Stimulated activated CD4-positive, alpha-beta T cell treated with anti-CD3 and anti-CD28 coated beads, Interleukin-1b, Interleukin-23, amount 100 ng/mL, for 24 hours (primary cell): ENCODE data around the gene PKN3.
A peak's percentile ranks its signal among the peaks of the same experiment; 100 is the strongest.

Source experiments
- DNase-seq, 4 experiments: peaks; one replicate each; pipeline ENCODE4 v3.0.0-alpha.2; 2020; ENCODE audit warnings: low read depth in 4 of 4, low spot score in 1 of 4

The PKN3 gene

DNA sequence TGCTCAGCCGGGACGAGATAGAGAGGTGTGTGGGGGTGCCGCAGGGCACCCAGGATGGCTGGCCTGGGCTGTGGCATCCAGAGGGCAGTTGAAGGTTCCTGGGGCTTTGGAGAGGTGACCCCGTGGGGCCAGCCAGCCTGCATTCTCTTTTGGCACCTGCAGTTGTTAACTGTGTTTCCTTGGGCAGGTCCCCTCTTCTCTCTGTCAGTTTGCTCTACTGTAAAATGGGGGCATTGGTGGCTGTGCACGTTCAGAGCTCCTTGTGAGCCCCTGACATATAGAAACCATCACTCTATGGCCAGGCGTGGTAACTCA lies 13.1 kb downstream of the PKN3 start:
- no peak for DNase-seq

DNA sequence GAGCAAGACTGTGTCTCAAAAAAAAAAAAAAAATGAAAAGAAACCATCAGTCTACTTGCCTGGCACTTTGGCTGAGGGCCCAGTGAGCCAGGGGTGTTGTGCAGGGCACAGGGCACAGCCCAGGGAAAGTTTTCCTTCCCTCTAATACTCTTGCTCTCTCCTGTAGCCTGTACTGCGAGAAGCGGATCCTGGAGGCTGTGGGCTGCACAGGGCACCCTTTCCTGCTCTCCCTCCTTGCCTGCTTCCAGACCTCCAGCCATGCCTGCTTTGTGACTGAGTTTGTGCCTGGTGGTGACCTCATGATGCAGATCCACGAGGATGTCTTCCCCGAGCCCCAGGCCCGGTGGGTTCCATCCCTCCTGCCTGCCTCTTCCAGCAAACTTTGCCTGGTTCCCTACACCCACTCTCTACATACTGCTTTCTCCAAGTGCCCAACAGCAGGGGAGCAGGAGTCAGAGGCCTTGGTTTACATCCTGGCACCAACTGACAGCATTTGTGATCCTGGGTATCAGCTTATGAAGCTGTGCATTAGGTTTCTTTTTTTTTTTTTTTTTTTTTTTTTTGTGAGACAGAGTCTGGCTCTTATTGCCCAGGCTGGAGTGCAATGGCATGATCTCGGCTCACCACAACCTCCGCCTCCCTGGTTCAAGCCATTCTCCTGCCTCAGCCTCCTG lies 14.4 kb downstream of the PKN3 start:
- no peak for DNase-seq

DNA sequence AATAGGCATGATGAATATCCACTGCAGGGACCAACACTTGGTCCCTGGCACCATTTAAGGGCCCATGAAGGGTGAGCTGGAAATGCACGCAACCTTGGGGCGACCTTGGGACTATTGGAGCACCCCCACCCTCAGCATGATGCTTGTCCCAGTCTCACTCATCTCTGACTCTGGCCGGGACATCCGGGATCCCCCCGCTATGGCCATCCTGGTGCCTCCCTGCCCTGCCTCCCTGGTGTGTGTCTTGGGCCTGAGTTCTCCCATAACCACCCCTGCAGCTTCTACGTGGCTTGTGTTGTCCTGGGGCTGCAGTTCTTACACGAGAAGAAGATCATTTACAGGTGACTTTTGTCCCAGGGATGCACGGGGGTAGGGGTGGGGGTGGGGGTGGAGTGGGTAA lies 15.7 kb downstream of the PKN3 start:
- DNase-seq = no peak

DNA sequence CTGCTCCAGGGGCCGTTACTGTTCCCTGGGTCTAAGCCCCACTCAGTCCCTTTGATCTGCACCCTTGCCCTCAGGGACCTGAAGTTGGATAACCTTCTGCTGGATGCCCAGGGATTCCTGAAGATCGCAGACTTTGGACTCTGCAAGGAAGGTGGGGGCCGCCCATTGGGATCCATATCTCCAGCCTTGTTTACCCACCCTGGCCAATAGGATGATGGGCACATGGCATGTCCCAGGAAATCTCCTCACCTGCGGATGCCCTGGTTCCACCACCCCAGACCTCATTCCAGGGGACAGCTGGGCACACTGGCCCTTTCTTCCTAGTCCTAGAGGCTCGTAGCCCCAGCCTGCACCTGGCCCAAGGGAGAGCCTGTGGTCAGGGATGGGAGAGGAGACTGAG lies 16.2 kb downstream of the PKN3 start:
- no peak for DNase-seq

DNA sequence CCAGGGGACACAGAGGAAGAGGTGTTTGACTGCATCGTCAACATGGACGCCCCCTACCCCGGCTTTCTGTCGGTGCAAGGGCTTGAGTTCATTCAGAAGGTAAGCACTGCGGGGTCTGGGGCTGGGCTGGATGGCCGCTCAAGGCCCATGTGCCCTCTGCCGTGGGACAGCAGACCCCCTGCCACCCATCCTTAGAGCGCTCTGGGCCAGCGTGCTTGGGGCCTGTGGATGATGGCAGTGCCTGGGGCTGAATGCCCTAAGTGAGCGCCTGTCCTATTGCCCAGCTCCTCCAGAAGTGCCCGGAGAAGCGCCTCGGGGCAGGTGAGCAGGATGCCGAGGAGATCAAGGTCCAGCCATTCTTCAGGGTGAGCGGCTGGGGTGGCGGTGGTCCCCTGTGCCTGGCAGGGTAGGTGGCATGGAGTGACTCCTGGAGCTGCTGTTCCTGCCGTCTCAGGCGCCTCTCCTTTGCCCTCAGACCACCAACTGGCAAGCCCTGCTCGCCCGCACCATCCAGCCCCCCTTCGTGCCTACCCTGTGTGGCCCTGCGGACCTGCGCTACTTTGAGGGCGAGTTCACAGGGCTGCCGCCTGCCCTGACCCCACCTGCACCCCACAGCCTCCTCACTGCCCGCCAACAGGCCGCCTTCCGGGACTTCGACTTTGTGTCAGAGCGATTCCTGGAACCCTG lies 17.8 kb downstream of the PKN3 start:
- no peak for DNase-seq

DNA sequence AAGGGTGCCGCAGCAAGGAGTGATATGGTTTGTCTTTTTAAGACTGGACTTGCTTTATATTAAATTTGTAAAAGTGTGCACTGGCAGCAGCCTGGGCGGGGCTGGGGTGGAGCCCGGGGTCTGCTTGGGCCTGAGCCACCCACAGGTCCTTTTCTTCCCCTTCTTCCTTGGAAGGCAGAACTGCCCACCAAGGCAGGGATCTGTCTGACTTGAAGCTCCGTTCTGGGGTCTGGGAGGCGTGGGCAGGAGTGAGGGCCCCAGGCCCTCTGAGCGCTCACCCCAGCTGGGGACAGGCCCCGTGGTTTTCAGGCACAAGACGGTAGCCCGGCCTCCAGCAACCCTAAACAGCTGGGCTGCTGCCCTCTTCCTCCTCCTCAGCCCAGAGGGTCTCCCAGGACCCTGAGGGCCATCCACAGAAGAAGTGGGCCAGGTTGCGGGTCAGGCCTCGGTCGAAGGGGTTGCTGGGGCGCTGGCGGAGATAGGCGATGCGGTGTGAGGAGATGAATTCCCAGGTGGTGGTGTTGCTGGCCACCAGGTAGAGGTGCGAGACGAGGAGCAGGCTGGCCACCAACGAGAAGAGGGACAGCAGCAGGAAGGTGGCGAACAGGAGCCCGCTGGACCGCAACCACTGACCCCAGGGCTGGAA lies 18.7 kb downstream of the PKN3 start:
- no peak for DNase-seq

DNA sequence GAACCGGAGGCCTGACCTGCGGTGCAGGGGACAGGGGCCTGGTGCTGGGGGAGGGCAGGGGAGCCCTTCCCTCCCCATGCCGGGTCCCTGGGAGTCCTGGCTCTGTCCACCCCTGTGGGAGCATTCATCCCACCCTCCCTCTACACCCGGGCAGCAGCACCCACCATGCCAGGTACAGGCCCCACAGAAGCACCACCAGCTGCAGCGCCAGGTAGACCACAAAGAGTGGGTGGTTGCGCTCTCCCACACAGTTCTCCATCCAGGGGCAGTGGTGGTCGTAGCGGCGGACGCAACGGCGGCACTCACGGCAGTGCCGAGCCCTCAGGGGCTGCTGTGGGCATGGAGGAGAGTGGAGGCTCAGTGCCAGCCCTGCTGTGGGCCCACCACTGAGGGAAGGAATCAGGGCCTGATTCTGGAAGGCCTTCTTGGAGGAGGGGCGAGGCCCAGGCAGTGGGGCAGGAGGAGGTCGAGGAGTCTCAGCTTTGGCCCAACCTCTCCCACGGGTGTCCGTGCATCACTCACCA lies 19.2 kb downstream of the PKN3 start:
- DNase-seq = no peak

DNA sequence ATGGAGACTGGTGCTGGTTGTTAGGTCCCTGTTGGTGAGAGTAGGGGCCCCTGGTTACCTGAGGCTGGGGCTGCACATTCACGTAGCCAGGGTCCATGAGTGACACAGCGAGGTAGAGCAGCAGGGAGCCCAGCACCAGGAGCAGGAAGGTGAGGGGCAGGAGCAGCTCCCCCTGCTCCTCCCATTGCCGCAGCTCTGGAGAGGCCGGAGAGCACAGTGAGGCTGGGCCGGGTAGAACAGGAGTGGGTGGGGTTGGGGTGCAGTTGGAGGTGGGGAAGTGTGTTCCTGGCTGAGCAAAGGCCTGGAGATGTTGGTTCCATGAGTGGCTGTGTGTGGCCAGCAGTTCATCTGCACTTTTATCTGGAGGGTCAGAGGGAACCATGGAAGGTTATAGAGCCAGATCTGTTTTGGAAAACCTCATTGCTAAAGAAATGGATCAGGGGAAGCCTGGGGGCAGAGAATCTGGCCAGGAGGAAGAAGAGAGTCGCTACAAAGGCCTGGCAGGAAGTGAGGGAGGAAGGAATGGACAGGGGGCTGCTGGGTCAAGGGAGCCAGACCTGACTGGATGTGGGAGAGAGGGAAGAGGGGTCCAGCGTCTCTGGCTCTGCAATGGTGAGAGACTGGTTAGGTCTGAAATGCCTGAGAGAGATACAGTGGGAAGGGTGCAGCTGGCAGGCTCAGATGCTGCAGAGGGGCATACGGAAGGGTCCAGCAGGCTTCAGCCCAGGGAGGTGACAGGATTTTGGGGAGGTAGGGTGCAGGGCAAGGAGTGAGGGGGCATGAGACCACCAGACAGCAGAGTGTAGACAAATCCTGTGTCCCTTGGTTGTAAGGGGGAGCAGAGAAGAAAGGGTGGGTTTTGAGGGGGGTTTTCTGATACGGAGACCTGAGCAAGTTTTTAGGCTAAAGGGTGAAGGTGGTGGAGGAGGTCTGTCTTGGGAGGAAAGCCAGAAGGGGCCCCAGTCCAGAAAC lies 20.4 kb downstream of the PKN3 start:
- DNase-seq = no peak

DNA sequence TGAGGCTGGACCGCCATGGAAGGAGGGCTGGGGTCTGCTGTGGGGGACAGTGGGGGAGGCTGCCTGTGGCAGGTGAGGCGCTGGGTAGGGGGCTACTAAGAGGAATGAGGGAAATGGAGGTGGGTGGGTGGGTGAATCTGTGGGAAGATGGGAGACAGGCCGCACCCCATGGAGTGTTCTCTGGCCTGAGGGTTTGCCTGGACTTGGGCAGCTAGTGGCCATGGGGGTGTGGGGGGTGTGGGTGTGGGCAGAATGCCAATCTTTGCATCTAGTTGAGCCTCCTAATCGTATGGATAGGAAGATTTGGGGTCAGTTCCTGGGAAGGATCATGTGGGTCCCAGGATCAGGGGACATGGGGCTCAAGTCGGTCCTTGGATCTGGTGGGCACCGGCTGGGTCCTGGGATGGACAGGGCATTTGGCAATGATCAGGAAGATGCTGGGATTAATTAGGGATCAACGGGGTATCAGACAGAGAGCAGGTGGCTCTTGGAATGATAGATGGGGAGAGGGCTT lies 21.1 kb downstream of the PKN3 start:
- DNase-seq = no peak

DNA sequence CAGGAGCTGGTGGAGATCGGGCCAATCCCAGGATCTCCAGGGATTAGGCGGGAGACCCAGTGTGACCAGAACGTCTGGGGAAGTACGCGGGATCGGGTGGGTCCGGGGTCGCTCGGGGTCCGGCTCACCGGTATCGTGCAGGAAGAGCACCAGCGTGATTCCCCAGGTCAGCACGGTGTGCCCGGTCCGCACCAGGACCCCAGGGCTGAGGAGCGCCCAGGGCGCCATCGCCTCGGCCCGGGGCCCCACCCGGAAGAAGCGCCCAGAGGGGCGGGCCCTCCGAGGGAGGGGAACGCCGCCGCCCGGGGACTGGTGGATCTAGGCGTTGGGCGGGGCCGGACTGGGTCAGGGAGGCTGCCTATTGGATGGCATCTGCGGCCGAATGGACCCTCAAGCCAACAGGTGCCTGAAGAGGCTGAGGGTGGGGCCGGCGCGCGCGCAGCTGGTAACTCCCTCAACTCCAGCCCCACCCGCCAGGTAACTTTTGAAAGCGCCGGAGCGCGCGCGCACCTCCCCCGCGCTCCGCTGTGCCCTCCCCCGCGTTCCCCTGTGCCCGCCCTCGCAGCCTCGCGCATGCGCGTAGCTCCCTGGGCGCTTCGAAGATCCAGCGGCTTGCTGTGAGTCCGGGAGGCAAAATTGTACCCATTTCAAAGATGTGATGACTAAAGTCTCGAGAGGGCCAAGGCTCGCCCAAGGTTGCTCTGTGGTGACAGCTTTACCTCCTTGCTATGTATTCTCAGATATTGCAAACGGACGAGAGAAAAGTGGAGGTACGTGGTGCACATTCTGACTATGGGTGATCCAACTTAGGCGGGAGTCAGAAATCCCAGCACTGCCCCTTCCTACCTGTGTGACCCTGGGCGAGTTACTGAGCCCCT lies 21.8 kb downstream of the PKN3 start, which contains the start of gene ZDHHC12:
TSS of gene ZDHHC12 (minus strand) at position 262 of the 878 bp plus-strand sequence. CDS start at position 228, 34 bp downstream.
- DNase-seq = peak; percentile 96 to 99 (median 98)

DNA sequence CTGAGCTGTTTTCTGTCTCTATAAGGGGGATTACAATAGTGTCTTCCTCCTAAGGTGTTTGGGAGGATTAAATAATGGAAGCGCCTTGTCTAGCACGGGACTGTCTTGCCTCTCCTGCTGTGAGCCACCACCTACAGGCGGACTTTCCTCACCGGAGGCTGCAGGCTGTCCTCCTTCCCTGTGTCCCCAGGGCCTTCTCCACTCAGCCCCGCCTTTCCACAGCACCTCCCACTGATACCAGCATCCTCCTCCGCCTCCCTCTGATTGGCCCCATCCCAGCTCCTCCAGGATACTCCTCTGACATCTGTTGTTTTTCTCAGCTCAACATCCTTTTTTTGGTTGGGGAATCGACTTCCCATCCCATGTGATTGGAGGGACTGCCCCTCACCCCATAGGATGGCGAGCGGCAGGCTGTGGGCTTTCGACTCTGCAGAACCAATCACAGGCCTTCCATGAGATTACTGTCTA lies 22.5 kb downstream of the PKN3 start:
- DNase-seq = no peak

DNA sequence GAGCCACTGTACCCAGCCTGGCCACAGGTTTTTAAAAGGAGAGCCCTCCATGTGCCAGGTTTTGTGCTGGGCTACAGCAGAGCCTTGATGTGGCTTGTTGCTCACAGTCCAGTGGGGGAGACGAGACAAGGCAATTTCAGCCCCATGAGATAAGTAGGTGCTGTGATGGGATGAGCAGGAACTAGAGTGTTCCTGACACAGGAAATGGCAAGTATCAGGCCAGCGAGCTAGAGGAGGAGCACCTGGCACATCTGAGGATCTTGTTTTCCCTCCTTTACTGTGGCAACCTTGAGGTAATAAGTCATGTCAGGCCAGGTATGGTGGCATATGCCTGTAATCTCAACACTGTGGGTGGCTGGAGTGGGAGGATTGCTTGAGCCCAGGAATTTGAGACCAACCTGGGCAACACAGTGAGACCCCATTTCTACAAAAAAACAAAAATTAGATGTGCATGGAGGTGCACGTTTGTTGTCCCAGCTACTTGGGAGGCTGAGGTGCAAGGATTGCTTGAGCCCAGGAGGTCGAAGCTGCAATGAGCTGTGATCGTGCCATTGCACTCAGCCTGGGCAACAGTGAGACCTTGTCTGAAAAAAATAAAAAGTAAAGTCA lies 25.4 kb downstream of the PKN3 start:
- no peak for DNase-seq

DNA sequence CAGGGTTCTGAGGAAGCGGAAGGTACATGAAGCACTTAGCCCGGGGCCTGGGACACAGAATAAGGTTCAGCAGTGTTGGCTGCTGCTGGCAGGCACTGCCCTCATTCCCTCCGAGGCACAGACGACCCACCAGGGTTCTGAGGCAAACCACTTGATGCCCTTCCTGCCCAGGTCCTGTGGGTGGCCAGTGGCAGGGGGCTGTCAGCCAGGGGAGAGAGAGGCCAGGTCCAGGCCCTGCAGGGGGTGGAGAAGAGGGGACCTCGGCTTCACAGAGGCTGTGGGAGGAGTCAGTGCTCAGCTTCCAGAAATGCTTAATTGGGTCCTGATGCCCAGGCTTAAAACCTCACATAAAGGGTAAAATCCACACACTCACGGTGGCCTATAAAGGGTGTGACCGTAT lies 26.0 kb downstream of the PKN3 start:
- no peak for DNase-seq

DNA sequence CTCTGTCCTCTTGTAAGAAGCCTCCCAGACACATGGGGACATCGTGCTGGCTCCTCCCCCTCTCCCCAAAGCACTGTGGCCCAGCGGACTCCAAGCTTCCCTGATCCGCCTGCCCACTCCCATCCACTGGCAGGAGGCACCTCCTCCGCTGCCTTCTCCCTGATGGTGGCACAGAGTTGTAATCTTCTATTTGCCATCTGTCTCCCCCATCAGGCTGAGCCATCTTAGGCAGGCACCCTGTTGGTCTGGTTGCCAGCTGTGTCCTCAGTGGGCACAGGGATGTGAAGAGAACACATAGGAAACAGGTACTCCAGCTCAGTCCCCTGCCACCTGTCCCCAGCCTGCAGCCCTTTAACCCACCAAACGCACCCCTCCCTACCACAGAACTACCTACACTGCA lies 27.0 kb downstream of the PKN3 start:
- no peak for DNase-seq

DNA sequence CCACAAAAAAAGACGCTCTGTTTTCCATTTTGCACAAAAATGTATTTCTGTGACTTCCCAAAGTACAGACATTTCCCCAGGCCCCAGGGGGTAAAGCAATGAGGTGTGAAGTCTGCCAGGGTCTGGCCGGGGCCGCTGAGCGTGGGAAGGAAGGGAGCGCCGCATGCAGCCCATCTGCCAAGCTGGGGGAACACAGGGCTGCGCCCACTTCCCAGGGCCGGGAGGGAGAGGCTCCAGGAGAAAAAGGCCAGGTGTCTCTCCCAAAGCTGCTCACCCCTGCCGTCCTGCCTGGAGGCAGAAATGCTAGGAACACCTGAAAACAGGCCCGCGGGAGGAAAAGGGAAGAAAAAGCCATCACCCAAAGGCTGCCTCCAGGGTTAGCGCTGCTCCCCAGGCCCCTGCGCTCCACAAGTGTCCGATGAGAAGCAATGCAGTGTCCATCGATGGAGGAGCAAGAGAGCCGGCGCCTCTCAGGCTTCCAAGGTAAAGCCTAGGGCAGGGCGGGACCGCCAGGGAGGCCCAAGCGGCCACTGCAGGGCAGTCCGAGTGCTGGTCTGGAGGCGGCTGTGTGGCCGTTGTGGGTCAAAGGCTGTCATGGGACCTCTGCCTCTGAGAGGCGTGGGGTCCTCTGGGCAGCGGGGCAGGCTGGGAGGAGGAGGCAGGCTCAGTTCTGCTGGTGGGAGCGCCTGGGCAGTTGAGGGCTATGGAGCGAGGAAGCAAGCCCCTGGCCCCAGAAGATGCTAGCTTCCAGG lies 27.6 kb downstream of the PKN3 start:
- DNase-seq = no peak

DNA sequence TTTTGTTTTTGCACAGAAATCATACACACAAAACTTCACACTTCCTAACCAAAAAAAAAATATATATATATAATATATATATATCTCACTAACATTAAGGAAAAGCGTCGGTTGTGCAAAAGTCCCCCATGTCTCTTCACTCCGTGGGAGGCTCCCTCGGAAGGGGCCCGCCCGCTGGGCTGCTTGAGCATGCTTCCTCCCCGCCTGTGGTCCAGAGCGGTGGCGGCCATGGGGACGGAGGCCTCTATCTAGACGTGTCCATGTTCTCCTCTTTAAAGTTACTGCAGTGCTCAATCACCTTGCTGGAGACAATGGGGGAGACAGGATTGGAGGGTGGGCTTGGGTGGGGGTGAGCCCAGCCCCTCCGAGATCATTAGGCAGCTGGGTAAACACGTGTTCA lies 28.8 kb downstream of the PKN3 start:
- DNase-seq = no peak

DNA sequence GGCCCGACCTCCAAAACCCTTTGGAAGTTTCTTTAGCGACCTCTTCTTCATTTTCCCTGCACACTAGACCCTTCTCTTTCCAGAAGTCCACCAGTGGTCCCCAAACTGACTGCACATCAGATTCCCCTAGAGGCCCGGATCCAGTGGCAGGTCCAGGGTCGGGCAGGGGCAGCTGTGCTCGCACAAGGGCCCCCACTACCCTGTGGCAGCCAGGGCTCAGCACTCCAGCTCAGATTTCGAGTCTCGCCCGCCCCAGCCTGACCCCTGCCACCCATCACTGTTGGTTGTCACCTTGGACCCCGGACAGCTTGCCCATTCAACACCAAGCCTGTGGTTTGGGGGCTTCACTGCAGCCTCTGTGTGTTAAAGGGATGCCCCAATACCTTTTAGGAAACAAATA lies 29.4 kb downstream of the PKN3 start:
- DNase-seq = no peak

DNA sequence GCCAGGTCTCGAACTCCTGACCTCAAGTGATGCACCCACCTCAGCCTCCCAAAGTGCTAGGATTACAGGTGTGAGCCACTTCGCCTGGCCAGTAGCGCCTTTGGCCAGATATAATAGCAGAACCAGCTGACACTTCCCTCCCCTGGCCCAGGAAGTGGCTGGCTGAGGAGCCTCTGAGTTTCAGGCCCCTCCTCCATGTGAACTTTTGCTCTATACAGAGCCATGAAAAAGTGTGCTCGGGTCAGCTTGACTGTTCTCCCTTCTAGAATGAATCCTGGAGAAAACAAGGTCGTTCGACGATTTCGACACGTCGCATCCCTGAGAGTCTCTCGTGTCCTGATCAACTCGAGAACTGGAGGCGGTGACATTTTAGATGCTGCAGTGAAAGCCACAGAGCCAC lies 30.3 kb downstream of the PKN3 start:
- no peak for DNase-seq

DNA sequence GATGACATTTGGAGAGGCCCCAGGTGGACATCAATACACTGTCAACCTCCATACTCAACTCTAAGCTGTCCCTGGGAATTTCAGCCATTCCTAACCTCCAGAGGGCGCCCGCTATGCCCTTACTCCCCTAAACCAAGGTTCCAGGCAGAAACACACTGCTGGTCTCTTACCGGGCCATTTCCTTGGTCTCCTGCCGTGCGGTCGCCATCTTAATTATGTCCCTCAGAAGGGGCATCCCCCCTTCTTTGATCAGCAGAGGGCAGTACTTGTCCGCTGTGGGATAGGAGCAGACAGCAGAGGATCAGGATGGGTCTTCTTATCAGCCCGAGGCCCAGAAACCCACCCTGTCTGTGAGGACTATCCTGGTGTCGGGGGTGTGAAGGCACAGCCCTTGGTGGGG lies 31.0 kb downstream of the PKN3 start:
- no peak for DNase-seq
